Activated CD4-positive, CD25-positive, alpha-beta regulatory T cell treated with anti-CD3 and anti-CD28 coated beads, Interleukin-2, amount 50 U/mL, for 16 hours (primary cell): ENCODE data around the gene PLEKHA6.

Experiments used
- DNase-seq: peaks from one replicate; pipeline ENCODE4 v3.0.0-alpha.2; 2020; ENCODE audit warnings: low read depth, low spot score

PLEKHA6 gene

DNA sequence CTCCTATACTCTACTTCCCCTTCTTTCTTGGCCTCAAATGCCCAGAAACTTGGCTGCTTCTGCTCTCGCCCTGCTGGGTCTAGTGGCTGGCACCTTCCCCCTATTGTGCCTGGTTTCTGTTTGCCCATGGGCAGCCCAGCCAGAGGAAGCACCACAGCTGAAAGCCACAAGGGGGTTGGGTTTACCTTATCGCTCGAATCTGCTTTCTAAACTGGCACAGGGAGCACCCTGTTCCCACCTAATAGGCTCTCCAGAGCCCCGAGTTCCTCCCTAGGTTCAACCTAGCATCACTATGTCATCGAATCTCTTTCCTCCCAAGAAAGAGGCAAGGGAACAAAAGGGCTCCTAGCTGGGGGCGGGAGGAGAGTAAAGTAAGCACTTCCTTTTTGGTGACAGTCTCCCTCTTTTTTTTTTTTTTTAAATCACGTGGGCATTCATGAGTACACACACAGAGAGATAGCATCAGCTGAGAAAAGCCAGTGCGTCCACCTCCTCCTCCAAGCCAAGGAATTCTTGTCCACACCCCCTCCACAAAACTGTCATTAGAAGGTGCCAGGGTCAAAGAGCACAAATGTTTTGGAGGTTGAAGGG is 72.8 kb downstream of the PLEKHA6 start:
- DNase-seq = no peak

DNA sequence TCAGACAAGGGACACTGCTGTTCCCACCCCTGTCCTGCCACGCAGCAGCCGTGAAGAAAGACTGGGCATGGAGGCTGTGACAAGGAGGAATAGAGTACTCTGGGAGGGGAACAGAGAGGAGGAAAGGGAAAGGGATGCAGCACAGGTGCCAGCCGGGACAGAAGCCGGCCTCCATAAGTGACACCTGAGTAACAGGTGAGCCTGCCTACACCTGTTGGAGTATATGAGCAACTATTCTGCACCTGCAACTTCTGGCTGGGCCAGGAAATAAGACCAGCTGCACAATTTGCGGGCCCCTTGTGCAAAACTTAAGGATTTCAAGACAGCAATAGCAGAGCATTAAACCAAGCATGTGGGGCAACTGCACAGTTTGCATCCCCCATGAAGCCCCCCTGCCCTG is 73.4 kb downstream of the PLEKHA6 start:
- no peak for DNase-seq

DNA sequence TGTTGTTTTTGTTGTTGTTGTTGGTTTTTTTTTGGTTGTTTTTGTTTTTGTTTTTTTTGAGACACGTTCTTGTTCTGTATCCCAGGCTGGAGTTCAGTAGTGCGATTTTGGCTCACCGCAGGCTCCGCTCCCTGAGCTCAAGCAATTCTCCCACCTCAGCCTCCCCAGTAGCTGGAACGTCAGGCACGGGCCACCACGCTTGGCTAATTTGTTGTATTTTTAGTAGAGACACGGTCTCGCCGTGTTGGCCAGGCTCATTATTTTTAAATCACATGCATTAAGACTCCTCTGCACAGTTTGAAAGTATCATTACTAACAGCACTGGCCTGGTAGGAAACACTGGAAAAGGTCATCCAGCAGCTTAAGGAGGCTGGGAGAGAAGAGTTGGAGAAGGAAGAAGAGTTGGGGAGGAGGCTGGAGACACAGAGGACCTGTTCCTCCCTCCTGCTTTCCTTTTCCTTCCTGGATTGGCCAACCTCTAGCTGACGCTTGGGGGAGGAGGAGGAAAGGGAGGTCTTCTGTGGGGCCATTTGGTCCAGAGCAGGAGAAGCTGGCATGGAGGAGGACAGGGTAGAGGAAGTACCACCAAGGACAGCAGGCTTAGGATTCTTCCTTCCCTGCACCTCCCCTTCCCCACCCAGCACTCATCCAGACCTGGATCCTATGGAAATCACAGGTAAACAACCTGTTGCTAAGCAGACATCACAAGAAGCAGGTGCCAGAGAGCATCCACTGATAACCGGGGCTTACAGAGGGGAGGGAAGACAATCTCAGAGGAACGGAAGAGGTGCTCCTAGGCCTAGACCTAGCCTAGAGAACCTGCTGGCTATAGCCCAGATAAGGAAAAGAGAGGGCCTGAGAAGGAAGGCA is 74.1 kb downstream of the PLEKHA6 start:
- no peak for DNase-seq

DNA sequence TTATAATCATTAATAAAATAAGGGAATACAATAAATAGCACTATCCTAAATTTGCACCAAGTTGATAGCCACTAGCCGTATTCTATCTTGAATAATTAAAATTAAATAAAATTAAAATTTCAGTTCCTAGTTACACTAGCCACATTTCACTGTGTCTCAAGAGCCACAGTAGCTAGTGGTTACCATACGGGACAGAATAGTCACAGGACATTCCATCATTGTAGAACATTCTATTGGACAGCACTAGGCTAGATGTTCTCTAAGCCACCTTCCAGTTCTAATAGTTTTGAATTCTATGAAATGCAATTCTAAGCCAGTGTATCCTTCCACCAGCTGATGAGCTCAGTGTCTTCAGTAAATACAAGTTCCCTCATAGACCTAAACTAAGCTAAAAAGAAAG is 74.8 kb downstream of the PLEKHA6 start:
- DNase-seq = no peak

DNA sequence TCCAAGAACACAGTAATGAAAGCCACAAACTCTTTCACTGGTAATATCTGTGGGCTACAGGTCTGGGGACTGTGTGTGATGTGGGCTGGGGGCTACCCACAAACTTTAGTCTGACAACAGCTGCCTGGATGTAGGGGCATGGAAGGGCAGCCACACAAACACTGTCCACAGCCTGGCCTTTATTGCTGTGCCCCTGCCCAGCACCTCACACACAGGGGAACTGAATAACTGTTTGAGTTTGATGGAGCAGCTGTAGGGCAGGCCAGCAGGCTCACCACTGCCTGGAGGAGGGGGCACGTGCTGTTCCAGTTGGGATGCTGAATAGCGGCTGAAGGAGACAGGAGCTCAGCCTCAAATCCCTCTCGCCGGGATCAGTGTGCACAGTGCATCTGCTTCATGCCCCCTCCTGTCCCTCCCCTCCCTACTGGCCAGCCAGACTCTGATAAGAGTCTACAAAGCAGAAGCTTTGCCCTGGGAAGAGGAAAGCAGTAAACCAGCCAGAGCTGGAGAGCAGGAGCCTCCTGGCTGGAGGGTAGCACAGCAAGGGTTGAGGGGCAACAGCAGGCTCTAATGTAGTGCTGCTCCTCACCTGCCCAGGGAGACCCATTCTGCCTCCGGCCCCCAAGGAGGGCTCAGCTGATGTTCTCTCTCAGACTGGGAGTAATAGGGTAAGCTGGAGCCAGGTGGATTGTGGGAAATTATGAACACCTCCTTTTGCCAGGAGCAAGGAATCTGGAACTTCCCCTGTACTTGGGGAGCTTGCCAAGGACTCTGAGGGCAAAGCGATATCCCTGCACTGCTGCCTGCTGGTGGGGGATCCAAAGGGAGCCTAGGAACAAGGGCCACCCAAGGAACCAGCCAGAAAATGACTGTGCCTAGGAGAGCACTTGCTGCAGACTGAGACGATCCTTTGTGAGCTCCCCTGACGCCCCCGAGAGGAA is 75.7 kb downstream of the PLEKHA6 start:
- no peak for DNase-seq

DNA sequence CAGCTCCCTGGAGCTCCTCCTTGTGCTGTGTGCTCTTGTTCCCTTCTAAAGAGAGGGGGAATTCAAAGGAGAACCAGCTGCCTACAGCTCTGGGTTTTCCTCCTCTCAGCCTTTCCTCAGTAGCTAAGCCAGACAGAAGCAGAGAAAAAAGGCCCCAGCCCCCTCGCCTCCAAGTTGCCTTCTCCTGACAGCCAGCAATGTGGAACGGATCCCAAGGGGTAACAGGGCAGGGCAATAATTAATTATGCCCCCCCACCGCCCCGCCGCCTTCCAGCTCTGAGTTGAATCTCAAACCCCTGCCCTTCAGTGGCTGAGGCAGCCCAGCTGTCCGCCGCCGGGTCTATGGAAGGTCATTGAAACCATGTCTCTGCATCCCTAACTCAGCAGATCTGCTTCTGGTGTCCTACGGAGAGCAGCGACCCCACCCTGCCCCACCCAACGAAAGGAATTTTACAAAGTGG is 76.9 kb downstream of the PLEKHA6 start:
- no peak for DNase-seq

DNA sequence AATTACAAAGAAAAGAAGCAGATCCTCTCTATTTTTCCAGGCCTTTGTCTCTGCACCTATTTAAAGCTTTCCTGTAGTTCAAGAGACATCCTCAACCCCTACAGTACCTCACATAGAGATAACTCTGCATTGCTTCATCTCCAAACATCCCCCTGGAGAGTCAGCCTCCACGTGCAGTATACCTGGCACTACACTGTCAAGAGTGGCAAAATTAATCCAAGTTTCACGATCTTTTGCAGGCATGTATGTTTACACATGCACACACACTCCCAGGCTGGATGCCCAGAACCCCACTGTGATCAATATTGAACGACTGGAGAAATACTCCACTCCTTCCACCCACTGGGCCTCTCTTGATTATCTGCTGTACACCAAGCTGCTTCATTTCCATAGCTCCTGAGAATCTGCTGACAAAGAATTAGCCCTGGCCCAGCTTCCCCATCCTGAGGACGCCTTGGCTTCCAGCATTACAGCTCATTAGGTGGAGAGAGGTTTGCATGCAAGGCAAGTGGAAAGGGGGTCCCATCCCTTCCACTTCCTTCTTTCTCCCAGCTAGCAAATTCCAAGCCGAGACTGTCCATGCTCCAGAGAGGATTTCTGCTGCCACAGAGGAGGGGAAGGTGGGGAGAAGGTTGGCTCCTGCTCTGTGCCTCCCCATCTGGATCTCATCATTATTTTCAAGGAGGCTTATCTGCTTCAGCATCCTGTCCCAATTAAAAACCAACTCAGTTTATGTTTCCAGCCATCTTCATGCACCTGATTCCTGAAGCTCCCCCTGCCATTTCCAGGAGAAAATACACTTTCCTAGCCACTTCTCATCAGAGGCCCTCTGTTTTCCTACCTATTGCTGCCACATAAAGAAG is 79.4 kb downstream of the PLEKHA6 start:
- DNase-seq = no peak

DNA sequence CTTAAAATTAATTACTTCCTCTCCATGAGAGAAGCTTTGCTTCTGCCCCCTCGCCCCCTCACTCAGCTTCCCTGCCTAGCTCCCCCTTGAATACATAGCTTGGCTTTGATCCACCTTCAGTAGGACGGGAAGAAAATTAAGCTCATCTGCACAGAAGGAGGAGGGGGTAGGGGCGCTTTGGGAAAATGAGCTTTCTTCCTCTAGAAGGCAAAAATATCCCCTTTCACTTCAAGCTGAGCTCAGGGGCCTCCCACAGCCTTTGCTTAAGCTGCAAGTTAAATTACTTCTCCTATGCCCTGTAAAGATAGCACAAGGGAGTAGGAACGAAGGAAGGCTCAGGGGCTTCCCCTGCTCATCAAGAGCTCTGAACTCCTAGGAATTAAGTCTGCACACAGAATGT is 80.8 kb downstream of the PLEKHA6 start:
- DNase-seq = no peak

DNA sequence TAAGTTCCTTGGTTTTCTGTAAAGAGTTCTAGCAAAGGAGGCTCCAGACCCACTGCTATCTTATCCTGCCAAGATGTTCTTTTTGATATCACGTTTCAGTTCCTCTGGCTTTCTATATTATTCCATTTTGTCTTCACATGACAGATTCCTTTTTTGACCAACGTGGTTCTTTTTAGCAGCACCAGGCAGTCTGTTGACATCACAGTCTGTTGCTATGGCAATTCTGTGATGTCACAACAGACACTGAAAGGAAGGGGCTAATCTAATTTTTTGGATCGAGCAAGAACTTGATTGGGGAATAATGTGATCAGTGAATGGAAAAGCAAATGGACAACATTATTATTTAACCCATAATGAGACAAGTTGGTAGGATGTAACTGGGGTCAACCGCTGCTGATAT is 81.5 kb downstream of the PLEKHA6 start:
- no peak for DNase-seq

DNA sequence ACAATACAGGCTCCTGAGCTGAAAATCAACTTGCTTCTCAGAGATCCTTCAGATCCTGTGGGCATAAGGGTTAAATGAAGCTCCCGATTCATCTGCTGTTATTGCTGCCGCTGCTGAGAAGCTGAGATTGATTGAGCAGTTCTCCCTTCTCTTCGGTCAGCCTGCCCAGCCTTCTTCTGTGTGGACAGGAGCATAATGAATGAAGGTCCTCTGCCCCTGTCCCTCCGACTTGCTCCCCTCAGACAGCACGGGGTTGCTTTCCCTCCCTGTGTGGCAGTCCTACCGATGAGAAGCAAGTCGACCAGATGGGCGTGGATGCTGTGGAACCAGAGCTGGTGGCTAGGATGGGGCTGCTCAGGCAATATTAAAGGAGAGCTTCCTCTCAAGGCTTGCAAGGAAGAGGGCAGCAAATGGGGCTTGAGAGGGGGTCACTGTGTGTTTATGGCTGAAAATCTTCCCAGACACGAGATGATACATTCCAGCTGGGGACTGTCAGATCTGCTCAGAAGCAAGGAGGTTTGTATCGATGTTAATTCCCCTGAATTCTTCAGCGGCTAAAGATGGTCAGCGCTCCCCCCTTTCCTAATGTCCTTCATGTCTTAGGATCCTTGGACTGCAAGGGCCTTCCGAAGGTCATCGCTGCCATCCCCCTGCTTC is 82.0 kb downstream of the PLEKHA6 start:
- no peak for DNase-seq

DNA sequence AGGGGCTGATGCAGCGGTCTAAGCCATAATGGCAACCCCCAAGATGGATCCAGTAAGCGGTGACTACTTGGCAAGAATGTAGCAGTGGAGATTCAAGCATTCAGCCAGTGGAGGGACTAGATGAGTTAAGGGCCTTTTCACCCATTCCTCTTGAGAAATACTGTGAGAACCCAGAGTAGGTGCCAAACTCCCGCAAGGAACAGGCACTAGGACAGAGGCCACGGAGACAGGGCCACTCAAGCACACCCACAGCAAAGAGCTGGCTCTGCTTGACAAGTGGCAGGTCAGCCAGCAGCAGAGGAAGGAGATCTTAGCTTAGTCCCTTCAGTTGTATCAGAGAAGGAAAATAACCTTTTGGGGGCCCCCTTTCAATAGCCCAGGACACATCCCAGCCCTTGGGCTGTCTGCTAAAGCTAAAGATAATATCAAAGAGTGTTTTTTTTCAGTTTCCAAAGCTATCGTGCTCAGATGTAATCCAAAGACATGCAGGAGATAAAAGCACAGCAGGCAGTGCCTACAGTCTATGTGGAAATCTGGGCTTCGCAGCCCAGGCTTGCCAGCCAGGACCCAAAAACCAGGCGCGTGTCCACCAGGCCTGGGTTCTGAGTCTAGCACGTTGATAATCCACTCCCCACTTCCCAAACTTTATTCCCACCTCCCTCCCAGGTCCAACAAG is 83.9 kb downstream of the PLEKHA6 start:
- no peak for DNase-seq

DNA sequence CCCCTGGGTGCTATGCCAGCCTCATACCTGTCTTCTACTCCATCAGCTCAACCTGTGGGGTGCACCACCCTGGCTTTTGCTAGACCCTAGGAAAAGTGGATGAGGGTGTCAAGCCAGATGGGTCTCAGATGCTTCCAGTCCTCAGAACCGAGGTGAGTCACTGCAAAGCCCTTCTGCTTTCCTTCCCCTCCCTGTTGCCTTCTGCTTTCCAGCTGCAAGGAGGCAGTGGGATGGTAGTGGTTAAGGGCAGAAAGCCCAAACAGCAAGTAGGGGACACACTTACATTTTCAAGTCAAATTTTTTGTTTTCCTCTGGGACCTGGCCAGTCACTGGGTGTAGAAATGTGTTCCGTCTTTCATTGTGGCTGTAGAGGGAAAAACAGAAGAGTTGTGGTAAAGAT is 85.3 kb downstream of the PLEKHA6 start:
- no peak for DNase-seq

DNA sequence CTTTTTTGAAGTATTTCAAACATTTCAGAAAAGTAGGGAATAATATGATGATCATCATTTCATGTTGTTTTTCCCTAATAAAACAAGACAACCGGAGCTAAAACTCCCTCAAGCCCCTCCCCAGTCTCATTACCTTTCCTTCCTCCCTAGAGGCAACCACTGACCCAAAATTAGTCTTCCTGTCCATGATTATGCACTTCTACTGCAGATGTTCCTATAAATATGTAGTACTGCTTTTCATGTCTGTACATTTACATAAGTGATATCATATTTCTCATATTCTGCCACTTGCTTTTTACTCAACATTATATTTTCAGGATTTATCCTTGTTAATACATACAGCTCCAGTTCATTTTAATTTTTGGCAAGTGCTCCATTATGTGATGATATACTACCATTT is 87.2 kb downstream of the PLEKHA6 start:
- DNase-seq = no peak

DNA sequence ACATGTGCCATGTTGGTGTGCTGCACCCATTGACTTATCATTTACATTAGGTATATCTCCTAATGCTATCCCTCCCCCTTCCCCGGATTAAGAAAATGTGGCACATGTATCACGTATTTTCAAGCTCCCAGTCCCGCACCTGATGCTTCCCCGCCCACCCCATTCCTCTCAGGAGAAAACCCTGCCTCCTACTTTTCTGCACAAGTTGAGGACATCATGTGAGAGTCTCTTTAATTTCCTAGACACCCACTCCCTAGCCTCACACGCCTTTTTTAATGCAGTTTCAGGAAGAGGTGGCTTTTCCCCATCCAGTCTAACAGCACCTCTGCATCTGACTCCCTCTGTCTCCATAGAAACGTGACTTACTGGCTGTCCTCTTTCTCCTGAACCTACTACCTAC is 87.8 kb downstream of the PLEKHA6 start:
- no peak for DNase-seq

DNA sequence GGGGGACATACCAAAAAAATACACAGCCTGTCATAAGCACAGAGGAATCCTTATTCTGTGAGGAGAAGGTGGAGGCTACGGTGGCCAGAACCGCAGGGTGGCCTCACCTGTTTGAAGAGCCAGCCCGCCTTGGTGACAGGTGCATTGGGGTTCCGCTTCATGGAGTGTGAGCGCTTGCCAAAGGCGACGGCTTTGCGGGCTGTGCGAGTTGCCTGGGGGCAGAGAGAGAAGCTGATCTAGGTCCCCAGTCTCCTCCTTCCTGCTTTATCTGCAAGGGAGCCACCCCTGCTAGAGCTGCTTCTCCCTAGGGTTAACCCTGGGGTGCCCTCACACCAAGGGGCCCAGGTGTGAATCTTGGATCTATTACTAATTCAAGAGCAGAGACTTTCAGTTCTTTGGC is 91.6 kb downstream of the PLEKHA6 start:
- DNase-seq = no peak

DNA sequence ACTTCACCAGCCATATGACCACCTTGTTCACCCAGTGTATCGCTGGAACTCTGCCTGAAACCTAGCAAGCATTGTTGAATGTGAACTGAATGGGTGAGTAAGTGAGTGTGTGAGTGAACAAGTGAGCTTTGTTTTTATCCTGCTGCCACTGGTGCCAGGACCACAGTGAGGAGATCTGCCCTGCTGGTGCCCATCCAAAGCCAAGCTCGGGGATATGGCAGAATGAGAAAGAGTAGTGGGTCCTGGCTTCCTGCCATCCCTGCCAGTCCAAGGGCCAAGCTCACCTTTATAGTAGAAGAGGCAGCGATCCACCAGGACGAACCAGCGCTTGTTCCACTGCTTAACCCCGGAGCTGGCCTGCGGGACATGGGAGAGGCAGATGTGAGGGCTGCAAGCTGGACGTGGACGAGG is 92.5 kb downstream of the PLEKHA6 start:
- no peak for DNase-seq

DNA sequence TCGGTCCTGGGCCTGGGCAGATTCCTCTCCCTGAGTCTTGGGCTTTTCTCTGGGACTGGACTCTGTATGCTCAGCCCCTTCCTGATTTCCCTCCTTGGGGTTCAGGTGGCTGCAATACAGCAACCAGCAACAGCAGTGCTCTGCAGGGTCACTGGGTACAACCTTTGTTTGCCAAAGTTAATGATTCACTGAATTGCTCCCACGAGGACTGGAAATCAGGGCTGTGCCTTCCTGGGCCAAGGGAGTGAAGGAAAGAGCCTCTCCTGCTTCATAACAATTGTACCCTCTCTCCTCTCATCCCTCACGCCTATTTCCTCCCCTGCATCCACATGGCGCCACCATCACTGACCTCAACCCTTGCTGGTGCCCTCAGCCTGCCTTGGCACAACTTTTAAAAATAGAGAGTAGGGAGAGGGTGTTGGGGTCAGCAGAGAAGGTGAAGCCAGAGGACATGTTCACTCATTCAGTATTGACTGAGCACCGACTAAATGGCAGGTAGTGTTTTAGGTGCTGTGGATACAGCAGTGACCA is 93.2 kb downstream of the PLEKHA6 start:
- no peak for DNase-seq

DNA sequence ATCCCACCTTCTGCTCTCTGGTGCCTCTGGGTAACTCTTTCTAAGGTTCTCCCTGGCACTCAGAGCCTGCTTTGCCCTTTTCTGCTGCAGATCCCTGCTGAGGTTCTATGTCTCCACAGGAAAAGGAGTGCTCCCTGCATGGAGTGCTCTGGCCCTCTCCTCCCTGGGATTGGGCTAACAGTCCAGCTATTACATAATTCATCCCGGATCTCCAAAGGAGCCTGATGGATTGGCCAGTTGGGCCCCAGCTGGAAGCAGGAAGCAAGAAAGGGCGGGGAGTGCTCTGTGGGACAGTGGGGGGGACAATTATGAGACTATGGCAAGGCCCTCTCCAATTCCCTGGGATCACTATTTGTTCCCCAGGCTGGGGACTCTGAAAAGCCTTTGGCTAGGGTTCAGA is 94.1 kb downstream of the PLEKHA6 start:
- DNase-seq = no peak

DNA sequence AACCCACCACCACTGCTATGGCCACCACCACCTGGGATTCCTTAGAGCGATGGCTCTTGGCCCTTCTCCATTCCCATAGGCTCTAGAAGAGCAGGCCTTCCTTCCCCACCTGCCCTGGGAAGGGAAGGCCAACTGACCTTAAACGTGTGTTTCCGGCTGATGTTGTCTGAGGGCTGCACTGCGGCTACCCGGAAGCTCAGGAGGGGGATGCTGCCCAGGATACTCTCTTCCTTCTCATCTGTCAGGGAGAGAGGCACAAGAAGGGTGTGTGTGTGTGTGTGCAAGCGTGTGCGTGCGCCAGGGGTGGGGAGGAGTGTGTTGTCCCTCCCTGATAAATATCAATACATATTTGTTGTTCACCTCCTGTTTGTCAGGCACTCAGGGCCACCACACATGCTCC is 94.9 kb downstream of the PLEKHA6 start:
- DNase-seq = no peak
